Keratinocyte (primary cell): Measurements from ENCODE around the gene B3GNT5. TPM values are rescaled to one million over a fixed set of nuclear protein-coding genes. Genes with fewer than 3 reads are reported as not detected.

Source experiments
- DNase-seq: peaks from one replicate; pipeline ENCODE4 v3.0.0-alpha.2; 2011; ENCODE audit warnings: low read depth, missing footprints, low spot score
- FAIRE-seq: peaks from 2 replicates; lab custom pipeline; 2011; peaks lifted over from hg19 to GRCh38; lab: Jason Lieb, UNC
- H2AFZ ChIP-seq: 2 replicates; pipeline ENCODE4 v1.6.0; 2012; ENCODE audit warnings: low read length, control low read depth, inconsistent platforms; ENCODE audit not compliant: control insufficient read depth
- H3K27ac ChIP-seq: 2 replicates; pipeline ENCODE4 v1.5.1; 2011; ENCODE audit warnings: low read length; ENCODE audit not compliant: control insufficient read depth, insufficient read depth
- H3K27me3 ChIP-seq: 3 replicates; pipeline ENCODE4 v1.6.0; 2011; ENCODE audit warnings: low read length; ENCODE audit not compliant: control insufficient read depth, insufficient read depth; ENCODE audit errors: extremely low read depth
- H3K36me3 ChIP-seq, 2 experiments: 2 replicates in 1 of 2; 3 replicates in 1 of 2; pipeline ENCODE4 v1.5.1; 2011; ENCODE audit warnings: low read length in 2 of 2, mild to moderate bottlenecking in 1 of 2; ENCODE audit not compliant: control insufficient read depth in 2 of 2, insufficient read depth in 2 of 2; ENCODE audit errors: extremely low read depth in 1 of 2
- H3K4me1 ChIP-seq: 3 replicates; pipeline ENCODE4 v1.5.1; 2011; ENCODE audit warnings: low read length; ENCODE audit not compliant: control insufficient read depth, insufficient read depth; ENCODE audit errors: extremely low read depth
- H3K4me2 ChIP-seq: 3 replicates; pipeline ENCODE4 v1.6.0; 2011; ENCODE audit warnings: low read depth, low read length; ENCODE audit not compliant: control insufficient read depth, insufficient read depth; ENCODE audit errors: extremely low read depth
- H3K4me3 ChIP-seq, 3 experiments: fragments of 200-600 bp in 1 of 3; sonication (generic) in 1 of 3; 2 replicates in 2 of 3; 3 replicates in 1 of 3; pipeline ENCODE4 v1.5.1; 2011 to 2016; ENCODE audit warnings: low read length in 3 of 3, mild to moderate bottlenecking in 3 of 3, control low read depth in 2 of 3, inconsistent platforms in 1 of 3, low read depth in 1 of 3, mixed read lengths in 1 of 3, mixed run types in 1 of 3, moderate library complexity in 1 of 3; ENCODE audit not compliant: control insufficient read depth in 2 of 3, insufficient read depth in 2 of 3; ENCODE audit errors: extremely low read depth in 1 of 3
- H3K79me2 ChIP-seq: 2 replicates; pipeline ENCODE4 v1.6.0; 2012; ENCODE audit warnings: low read length; ENCODE audit not compliant: control insufficient read depth, insufficient read depth
- H3K9ac ChIP-seq: 3 replicates; pipeline ENCODE4 v1.6.0; 2011; ENCODE audit warnings: low read length; ENCODE audit not compliant: control insufficient read depth, insufficient read depth; ENCODE audit errors: extremely low read depth
- H3K9me1 ChIP-seq: 3 replicates; pipeline ENCODE4 v1.6.0; 2011; ENCODE audit warnings: low read length; ENCODE audit not compliant: control insufficient read depth, insufficient read depth; ENCODE audit errors: extremely low read depth
- H3K9me3 ChIP-seq: 2 replicates; pipeline ENCODE4 v1.5.1; 2012; ENCODE audit warnings: low read depth, low read length; ENCODE audit not compliant: control insufficient read depth
- H4K20me1 ChIP-seq: 3 replicates; pipeline ENCODE4 v1.6.0; 2011; ENCODE audit warnings: low read length; ENCODE audit not compliant: control insufficient read depth, insufficient read depth; ENCODE audit errors: extremely low read depth
- EZH2 ChIP-seq: IDR thresholded peaks from one replicate; pipeline ENCODE4 v1.6.1; 2012; ENCODE audit warnings: inconsistent platforms, mild to moderate bottlenecking, low read length, moderate library complexity
- dilution Hi-C: fragments of 300-500 bp; cut with MboI; formaldehyde crosslinking; loops from one replicate; pipeline ENCODE4 v1.7.0; 2020; ENCODE audit warnings: low sequenced_read_pairs; ENCODE audit not compliant: extremely low pct_ligation_motif_present
- polyA plus RNA-seq, 5 experiments: library from polyadenylated mRNA; depleted of rRNA in 3 of 5; stranded (reverse) in 3 of 5; stranded (forward) in 1 of 5; unstranded in 1 of 5; fragments of >200 nt; gene quantifications; 1 replicate in 1 of 5; 2 replicates in 3 of 5; 3 replicates in 1 of 5; pipeline versions ENCODE4 v1.2.1 to v1.2.3, GENCODE V29; 2011 to 2012; ENCODE audit warnings: missing spikeins in 2 of 5, low read depth in 1 of 5, low replicate concordance in 1 of 5
- TF ChIP-seq, protein P1 (sequence below), 3 experiments: IDR thresholded peaks in 1 of 3; conservative IDR thresholded peaks in 1 of 3; optimal IDR thresholded peaks in 1 of 3; 2 replicates in 2 of 3; 3 replicates in 1 of 3; pipeline versions ENCODE3 to v1.5.1; 2011; ENCODE audit warnings: low read length in 3 of 3, mild to moderate bottlenecking in 3 of 3, moderate library complexity in 2 of 3, control low read depth in 1 of 3, inconsistent platforms in 1 of 3; ENCODE audit not compliant: insufficient read depth in 2 of 3; ENCODE audit errors: extremely low read depth in 1 of 3

The B3GNT5 gene
- polyA plus RNA-seq, 1 donor (not counting 4 experiments of a cell fraction or from before 2014, with no cell fraction given): 66.6 TPM

GRCh38 chr3:183313351-183313750 is 60.3 kb downstream of the B3GNT5 start:
- dilution Hi-C loops: no loop called here
- Histone ChIP-seq H4K20me1 (no peaks in the 10 kb centered on the region), H2AFZ (no peak overlapping the region), H3K27me3 (no peaks in the 10 kb centered on the region), H3K4me2 (no peak overlapping the region), H3K9me3 (no peaks in the 10 kb centered on the region), H3K9me1 (no peaks in the 10 kb centered on the region), H3K27ac (no peak overlapping the region), H3K4me3 (no peak overlapping the region), H3K36me3 (no peaks in the 10 kb centered on the region), H3K4me1 (peaks cover 24% of the 10 kb centered on the region), H3K9ac (no peak overlapping the region), H3K79me2 (no peaks in the 10 kb centered on the region)
- FAIRE-seq (no peak), DNase-seq (no peak)
- TF ChIP-seq EZH2: no peak
- TF ChIP-seq, protein P1, sequence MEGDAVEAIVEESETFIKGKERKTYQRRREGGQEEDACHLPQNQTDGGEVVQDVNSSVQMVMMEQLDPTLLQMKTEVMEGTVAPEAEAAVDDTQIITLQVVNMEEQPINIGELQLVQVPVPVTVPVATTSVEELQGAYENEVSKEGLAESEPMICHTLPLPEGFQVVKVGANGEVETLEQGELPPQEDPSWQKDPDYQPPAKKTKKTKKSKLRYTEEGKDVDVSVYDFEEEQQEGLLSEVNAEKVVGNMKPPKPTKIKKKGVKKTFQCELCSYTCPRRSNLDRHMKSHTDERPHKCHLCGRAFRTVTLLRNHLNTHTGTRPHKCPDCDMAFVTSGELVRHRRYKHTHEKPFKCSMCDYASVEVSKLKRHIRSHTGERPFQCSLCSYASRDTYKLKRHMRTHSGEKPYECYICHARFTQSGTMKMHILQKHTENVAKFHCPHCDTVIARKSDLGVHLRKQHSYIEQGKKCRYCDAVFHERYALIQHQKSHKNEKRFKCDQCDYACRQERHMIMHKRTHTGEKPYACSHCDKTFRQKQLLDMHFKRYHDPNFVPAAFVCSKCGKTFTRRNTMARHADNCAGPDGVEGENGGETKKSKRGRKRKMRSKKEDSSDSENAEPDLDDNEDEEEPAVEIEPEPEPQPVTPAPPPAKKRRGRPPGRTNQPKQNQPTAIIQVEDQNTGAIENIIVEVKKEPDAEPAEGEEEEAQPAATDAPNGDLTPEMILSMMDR (optimal IDR thresholded peaks at IDR 0.05 in 1 of 3, IDR thresholded peaks at IDR 0.05 in 1 of 3, conservative IDR thresholded peaks at IDR 0.05 in 1 of 3; ENCODE audit: extremely low read depth in 1 of 3, insufficient read depth in 2 of 3, low read length in 3 of 3): no peak

GRCh38 chr3:183313764-183314163 is 60.7 kb downstream of the B3GNT5 start:
- Histone ChIP-seq H3K9me1 (no peaks in the 10 kb centered on the region), H3K9me3 (no peaks in the 10 kb centered on the region), H3K27ac (no peak overlapping the region), H3K36me3 (no peaks in the 10 kb centered on the region), H4K20me1 (no peaks in the 10 kb centered on the region), H3K4me3 (no peak overlapping the region), H3K4me1 (peaks cover 28% of the 10 kb centered on the region), H3K79me2 (no peaks in the 10 kb centered on the region), H3K9ac (no peak overlapping the region), H2AFZ (no peak overlapping the region), H3K27me3 (no peaks in the 10 kb centered on the region), H3K4me2 (no peak overlapping the region)
- FAIRE-seq (no peak), DNase-seq (no peak)
- TF ChIP-seq, protein P1 (optimal IDR thresholded peaks at IDR 0.05 in 1 of 3, IDR thresholded peaks at IDR 0.05 in 1 of 3, conservative IDR thresholded peaks at IDR 0.05 in 1 of 3; ENCODE audit: extremely low read depth in 1 of 3, insufficient read depth in 2 of 3, low read length in 3 of 3): no peak
- TF ChIP-seq EZH2: no peak
- dilution Hi-C loops: no loop called here
